Stimulated activated CD4-positive, alpha-beta T cell treated with anti-CD3 and anti-CD28 coated beads, Interleukin-1b, Interleukin-23, amount 100 ng/mL, for 24 hours (primary cell): ENCODE measurements around the gene HLA-DRA.

Experiments used
- DNase-seq, 4 experiments: peaks; one replicate each; pipeline ENCODE4 v3.0.0-alpha.2; 2020; ENCODE audit warnings: low read depth in 4 of 4, low spot score in 1 of 4

The HLA-DRA gene

DNA sequence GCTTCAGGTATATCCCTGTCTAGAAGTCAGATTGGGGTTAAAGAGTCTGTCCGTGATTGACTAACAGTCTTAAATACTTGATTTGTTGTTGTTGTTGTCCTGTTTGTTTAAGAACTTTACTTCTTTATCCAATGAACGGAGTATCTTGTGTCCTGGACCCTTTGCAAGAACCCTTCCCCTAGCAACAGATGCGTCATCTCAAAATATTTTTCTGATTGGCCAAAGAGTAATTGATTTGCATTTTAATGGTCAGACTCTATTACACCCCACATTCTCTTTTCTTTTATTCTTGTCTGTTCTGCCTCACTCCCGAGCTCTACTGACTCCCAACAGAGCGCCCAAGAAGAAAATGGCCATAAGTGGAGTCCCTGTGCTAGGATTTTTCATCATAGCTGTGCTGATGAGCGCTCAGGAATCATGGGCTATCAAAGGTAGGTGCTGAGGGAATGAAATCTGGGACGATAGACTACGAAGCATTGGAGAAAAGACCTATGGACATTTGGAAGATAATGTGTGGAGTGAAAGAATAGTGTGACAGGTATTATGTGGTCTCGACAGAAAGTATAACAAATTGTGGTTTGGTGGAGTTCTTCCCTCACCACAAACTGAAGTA, at the start of gene HLA-DRA:
Gene HLA-DRA, plus strand, starts transcription at position 286 of the 613 bp plus-strand sequence. Its CDS starts 64 bp downstream, at position 350.
- DNase-seq = peak in 1 of 4 experiments; percentile 7

DNA sequence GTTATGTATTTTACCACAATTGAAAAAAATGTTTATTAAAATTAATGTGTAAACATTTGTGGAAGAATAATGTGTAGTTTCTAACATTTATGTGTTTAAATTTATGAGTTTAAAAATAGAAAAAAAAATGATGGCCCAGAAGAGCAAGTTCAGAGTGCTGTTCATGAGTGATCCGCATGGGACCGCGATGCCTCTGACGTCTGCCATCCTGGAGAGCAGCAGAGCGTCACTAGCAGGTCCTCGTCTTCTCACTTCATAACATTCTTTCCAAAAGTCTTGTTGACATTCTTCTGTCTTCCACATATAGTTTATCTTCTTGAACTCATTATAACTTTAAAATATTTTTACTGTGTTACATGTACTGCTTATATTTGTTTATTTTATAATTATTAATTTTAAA, 48.2 kb upstream of the HLA-DRA start:
- no peak for DNase-seq

DNA sequence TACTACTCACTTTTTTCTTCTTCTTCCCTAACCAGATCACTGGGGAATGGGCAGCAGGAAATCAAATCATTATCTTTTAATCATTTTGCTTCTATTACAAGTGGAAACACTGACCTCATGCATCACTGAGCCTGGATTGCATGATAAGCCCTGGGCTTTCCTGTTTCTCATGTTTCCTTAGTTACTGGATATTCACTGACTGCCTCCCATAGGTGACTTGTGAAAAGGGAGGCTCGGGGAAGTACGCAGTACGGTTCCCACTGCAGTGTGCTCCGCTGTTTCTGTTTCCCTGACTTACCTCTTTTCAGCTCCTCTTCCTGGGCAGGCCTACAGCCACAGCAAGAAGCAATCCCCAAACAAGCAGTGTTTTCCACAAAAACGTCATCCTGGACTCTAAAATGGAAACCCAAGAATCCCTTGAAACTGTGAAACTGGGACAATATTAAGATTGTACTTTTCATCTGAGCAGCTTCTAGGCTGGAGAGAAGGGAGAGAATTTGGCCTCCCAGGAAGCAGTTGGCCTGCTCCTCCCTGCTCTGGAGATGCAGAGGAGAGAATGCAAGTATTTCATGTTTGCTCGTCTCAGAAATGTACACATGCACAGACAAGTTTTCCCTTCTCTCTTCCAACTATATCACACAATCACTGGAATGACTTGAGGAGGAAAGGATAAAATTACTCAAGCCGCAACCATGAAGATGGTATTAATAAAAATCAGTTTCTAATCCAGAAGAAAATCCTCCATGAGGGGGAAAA, 45.8 kb upstream of the HLA-DRA start:
- no peak for DNase-seq

DNA sequence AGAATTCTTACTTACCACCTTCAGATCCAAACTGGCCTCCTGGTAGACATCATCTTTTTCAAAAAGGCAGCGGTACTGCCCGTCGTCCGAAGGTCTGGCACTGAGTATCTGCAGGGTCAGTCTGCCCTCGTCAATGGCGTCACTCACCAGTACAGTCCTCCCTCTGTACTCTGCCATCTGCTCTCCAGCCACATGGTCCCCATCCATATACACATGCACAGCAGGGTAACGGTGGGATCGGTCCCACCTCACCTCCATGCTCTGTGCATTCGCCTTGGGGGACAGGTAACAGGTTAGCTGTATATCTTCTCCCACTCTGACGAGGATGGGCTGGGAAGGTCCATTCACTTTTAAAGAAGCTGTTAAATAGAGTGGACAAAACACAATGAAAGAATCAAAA, 43.7 kb upstream of the HLA-DRA start:
- DNase-seq = no peak

DNA sequence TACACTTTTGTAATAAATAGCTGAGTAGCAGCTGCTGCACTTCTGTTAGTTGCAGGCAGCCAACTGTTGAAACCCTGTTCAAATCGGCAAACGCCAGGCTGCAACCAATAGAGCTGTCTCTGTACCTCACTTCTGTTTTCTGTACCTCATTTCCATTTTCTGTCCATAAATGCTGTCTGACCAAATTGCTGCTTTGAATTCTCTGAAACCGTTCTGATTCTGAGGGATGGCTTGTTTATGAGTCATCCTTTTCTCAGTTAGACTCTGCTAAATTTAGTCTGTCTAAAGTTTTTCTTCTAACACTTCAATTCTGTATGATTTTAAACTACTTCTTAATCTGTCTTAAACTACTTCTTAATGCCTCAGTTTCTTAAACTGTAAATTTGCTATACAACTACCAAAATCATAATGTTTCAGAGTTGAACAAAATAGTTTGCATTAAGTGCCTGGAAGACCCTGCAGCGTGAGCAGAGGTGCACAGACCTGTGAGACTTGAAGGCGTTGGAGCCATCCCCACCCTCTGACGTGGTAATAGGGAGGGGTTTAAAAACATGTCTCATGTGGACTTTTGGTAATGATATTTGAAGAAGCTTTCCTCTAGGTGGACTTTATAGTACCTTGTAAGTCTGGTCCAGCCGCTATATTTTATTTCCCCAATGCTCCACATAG, 42.3 kb upstream of the HLA-DRA start:
- DNase-seq = no peak

DNA sequence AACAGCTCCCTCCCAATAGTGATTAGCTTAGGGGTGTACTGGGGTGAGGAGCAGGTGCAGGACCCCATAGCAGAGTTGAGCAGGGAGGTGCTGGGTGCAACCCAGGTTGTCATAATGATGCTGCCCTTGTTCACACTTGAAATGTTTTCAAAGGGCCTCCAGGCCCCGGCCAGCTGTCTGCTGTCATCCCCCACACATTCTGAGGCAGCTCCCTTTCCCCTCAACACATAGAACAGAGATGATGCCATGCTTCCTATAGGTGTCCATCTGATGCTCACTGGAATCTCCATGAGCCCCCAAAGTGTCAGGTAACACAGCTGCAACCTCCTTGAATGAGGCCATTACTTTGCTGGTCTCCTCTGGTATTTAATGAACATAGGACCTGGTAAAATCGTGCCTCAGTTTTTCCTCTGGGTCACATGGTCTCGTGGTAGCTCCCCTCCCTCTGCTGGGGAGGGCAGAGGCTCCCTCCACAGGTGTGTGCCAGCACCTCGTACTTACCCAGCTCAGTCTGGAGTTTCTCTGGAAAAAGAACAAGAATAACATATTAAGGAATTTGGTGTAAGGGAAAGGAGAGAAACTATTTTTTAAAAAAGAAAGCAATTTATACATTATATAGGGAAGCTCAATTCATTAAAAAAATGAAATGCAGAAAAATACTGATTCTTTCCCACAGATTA, 38.3 kb upstream of the HLA-DRA start:
- DNase-seq = no peak

DNA sequence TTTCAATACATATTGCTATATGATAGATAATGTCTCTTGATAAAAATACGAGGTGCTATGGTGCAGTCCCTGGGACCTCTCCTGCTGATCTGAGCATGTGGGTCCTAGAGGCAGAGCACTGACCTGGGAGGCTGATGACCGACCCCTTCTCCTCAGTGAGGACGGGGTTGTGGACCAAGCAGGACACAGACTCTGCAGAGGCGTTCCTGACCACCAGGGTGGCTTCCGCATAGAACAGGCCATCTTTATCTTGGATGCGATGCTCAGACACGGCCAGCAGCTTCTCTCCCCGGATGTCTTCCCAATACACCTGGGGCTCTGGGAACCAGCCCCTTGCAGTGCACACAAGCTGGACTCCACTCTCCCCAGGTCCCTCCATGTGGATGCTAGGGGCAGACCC, 36.9 kb upstream of the HLA-DRA start:
- DNase-seq = no peak

DNA sequence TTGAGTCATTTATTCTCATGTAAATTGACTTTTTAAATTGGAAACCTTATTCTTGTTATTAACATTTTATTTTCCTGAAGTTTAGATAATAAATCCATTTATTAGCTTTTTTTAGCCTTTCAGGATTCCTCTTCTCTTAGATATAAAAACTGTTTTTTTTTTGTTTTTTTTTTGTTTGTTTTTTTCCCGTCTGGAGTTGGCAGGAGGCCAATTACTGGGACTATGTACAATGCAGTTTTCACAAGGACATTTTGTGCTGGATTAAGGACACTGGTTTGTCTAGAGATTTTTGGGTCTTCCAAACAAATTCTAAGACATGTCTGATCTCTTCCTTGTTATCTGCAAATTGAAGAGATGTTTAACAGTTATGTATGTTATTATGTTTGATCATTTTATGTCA, 34.0 kb upstream of the HLA-DRA start:
- DNase-seq = no peak

DNA sequence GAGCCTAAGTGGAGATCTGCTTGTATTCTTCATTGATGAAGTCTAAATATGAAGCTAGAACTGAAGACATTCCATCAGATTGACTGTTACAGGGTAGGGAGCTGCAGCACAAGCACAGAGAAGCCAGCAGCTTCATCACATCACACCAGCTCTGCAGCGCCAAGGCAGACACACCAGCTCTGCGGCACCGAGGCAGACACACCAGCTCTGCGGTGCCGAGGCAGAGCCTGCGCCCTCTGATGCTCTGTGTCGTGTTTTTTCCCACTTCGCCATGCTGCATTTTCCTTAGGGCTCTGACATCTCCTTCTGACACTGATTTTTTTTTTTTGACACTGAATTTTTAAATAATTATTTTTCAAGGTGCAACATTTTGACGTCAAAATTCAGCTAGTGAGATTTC, 33.5 kb upstream of the HLA-DRA start:
- no peak for DNase-seq

DNA sequence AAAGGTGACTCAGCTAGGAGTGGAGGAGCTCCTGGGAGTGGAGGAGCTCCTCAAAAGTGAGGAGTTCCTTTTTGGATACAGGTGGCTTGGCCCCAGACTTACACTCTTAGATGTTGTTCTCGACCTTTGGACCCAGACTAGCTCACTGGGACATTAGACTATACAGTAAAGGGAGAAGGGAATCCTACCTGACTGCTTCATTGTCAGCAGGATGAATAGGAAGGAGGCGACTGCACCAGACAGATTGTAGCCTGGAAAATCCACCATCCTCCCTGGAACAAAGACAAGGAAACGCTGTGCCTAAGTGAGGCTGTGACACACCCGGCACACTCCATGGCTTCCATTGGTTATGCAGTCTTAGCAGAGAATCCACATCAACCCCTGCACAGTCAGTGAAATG, 32.8 kb upstream of the HLA-DRA start, which contains the start of gene BTNL2:
Gene BTNL2, minus strand, starts transcription at position 325 of the 400 bp plus-strand sequence. Its CDS starts 58 bp downstream, at position 267.
- DNase-seq = no peak

DNA sequence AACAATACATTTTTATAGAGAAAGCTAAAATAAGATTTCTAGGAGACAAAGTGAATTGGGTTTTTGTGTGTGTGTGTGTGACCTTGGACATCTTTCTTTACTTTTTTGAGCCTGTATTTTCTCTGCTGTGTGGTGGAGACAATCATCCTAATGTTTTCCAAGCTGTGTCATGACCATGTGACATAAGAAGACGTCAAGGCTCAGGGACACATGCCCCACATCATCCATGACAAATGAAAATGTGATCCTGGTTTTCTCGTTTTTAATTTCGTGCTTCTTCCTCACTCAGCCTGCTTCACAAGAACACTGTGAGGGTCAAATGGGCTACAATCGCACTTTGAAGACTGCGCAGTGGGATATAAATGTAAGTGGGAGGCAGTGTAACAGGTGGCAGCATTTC, 28.8 kb upstream of the HLA-DRA start:
- no peak for DNase-seq

DNA sequence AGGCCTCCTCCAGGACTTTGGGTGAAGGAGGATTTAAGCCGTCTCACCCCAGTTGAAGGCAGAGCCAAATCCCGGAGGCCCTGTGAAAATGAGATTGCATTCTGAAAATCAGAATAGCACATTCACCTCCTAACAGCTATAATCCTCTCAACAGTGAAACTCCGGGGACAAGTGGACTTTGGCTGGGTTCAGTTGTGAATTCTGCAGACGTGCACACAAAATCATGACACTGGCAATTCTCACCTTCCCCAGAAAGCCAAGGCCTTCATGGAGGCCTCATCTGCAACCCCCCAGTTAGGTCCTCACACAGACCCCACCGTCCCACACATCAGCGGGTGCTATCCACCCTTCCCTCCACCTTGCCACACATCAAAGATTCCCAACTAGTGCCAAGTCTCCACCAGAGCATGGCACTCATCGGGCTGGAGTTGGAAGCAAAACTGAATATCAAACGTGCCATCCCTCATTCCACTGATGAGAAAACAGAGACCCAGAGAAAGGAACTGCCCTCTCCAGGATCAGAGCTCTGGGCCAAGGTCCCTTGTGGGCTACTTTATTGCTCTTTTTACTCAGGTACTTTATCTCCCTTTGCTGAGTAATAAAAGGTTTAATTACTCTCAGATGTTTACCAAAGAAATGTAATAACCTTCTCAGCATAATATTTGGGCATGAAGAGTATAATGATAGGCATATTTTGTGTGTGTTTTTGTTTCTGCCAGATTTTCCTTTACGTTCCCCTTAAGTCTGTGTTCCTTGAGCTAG, 27.9 kb upstream of the HLA-DRA start:
- no peak for DNase-seq

DNA sequence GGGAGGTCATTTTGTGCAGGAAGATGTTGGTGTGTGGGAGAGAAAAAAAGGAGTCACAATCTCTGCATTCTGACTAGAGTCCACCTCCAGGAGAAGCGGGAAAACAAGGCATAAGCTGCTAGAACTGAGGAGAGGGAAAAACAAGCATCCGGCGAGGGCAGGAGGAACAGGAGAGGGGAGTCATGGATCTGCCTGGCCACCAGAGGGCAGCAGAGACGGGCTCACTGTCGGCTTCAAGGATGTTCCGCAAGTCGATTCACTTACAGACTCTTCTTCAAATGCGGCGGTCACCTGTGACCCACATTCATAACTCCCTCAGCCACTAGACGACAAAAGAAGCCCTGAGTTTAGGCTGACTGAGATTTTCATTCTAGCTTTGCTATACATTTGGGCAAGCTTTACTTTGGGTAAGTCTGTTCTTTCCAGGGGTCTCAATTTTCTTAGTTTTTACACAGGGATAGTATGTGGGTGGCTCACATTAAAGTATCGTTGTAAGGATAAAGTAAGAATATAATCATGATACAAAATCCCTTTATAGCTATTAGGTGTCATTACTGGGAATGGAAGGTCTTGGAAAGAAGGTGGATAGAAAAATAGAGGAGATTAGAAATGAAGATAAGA, 26.1 kb upstream of the HLA-DRA start:
- DNase-seq = peak; percentile 73 to 82 (median 76)

DNA sequence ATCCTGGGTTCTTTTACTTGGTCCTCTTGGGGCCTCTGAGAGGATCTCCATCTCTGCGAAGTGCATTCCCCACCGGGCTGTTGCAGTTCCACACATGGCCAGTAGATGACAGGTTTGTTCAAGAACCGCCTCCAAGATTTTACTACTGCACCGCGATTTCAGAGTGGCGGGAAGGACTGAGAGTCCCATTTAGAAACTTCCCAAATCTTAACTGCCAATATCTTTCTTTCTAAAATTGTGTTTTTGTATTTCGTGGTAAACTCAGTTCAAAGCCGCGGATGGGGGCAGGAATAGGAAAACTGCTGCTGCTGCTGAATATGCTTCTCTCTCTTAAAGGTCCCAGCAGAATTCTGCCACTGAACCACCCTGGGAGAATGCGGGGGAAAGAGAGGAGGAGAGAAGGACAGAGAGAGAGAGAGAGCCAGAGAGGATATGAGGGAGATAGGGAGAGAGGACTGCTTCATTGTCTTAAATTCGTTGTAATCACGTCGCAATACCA, 24.1 kb upstream of the HLA-DRA start:
- peak; percentile 51 to 70 (median 62) for DNase-seq

DNA sequence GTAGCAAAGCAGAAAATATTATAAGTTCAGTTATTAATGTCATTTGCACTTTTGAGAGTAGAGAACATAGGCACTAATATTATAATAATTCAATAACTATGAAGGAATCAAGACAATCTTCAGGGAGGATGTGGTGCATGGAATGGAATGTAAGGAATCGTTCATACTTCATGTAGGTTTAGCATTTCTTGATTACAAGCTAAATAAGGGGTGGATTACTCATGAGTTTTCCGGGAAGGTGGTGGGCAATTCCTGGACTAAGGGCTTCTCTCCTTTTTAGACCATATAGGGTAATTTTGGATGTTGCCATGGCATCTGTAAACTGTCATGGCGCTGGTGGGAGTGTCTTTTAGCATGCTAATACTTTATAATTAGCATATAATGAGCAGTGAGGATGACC, 23.7 kb upstream of the HLA-DRA start:
- DNase-seq = no peak

DNA sequence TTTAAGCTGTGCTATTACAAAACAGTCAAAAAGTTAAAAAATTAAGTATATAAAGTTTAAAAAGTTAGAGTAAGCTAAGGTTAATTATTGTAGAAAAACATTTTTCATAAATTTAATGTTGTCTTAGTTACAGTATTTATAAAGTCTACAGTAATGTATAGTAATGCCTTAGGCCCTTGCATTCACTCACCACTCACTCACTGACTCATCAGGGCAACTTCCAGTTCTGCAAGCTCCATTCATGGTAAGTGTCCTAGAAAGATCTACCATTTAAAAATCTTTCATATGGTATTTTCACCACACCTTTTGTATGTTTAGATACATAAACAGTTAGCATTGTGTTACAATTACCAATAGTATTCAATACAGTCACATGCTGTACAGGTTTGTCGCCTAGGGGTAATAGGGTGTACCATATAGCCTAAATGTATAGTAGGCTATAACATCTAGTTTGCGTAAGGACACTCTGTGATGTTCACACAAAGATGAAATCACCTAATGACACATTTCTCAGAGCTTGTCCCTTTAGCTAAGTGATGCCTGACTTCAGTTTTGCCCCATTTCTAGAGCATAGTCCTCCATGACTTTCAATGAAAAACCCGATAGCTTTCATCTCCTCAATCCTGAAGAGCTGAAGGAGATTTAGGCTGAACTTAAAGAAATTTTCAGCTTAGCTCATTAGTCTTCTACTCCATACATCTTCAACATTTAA, 14.9 kb upstream of the HLA-DRA start:
- no peak for DNase-seq

DNA sequence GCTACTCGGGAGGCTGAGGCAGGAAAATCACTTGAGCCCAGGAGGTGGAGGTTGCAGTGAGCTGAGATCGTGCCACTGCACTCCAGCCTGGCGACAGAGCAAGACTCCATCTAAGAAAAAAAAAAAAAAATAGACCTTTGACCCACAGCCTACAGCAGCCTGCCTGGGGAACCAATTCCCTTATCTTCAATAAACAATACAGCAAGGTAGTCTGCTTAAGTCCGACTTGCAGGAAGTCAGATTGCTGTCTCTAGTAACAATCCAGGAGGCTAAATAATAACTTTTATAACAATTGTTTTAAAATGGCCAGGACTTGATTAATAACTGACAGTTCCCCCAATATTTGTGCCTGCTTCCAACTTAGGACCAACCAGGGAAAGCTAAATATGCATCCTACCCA, 13.3 kb upstream of the HLA-DRA start:
- no peak for DNase-seq

DNA sequence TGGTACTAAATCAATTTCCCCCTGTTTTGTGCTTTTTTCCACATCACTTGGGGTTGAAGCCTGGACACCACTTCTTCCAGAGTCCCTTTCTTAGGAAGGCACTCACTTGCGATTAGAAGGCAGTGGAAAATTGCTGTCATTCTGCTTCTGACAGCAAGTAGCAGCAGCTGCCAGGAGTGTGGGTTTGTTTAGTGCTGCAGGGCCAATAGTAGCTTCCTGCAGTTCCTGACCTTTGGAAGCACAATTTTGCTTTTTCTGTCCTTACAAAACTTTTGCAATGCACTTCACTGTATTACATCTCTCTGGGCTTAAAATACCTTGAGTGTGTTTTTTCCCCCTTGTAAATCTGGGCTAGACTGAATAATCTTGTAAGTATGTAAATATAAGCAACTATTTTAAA, 12.5 kb upstream of the HLA-DRA start:
- no peak for DNase-seq

DNA sequence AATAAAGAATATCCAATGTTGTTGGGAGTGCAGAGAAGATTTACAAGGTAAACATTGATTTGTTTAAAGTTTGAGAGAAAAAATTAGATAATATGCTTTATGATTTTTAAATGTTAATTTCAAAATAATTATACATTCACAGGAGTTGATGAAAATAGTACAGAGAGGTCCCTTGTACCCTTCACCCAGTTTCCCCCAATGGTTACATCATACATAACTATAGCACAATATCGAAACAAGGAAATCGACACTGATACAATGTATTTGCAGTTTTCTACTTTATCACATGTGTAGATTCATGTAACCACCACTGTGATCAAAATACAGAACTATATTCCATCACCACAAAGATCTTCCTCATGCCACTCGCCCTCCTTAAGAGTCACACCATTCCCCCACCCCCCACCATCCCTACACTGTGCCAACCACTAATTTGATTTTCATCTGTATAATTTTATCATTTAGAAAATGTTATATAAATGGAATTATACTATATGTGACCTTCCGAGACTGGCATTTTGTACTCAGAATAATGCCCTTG, 11.7 kb upstream of the HLA-DRA start:
- DNase-seq = no peak
